Gastroesophageal sphincter (tissue), 4 donors: ENCODE results near the gene CD46. TPM values are rescaled to one million over a fixed set of nuclear protein-coding genes. Genes with fewer than 3 reads are reported as not detected.
"Not testable (repeated sequence)": the region's sequence is repeated elsewhere in the genome, so short reads cannot be mapped to it uniquely, and the experiment has no call there.

ENCODE experiments used
- ATAC-seq: fragments of 150-250 bp; one replicate; pipeline ENCODE4 v1.9.1; 2016; ENCODE audit warnings: mild to moderate bottlenecking, moderate library complexity
- H3K27ac ChIP-seq, 4 donors: fragments of 200-600 bp; sonication (generic) in 3 of 4; 1 replicate in 3 of 4; 2 replicates in 1 of 4; pipeline ENCODE4 v1.5.1; 2016 to 2019
- H3K27me3 ChIP-seq: fragments of 200-600 bp; sonication (generic); one replicate; pipeline ENCODE4 v1.5.1; 2019
- H3K36me3 ChIP-seq, 2 donors: fragments of 200-600 bp; sonication (generic); one replicate each; pipeline ENCODE4 v1.5.1; 2019; ENCODE audit warnings: control low read depth in 1 of 2
- H3K4me1 ChIP-seq, 3 donors: fragments of 200-600 bp; sonication (generic); 1 replicate in 2 of 3; 2 replicates in 1 of 3; pipeline ENCODE4 v1.5.1; 2016 to 2019; ENCODE audit warnings: control low read depth in 2 of 3
- H3K4me3 ChIP-seq, 2 donors: fragments of 200-600 bp; sonication (generic); one replicate each; pipeline ENCODE4 v1.5.1; 2019; ENCODE audit warnings: mild to moderate bottlenecking in 1 of 2, moderate library complexity in 1 of 2
- H3K9me3 ChIP-seq, 3 donors: fragments of 200-600 bp; sonication (generic); one replicate each; pipeline ENCODE4 v1.5.1; 2017 to 2019; ENCODE audit warnings: control low read depth in 2 of 3
- CTCF ChIP-seq, 4 experiments: fragments of 200-600 bp in 2 of 4; fragments of 450-650 bp in 2 of 4; sonication (generic) in 1 of 4; IDR thresholded peaks; one replicate each; pipeline ENCODE4 v1.5.1; 2017 to 2019; ENCODE audit warnings: antibody characterized with exemption in 4 of 4, mild to moderate bottlenecking in 2 of 4, moderate library complexity in 2 of 4
- EP300 ChIP-seq: sonication (generic); formaldehyde crosslinking; IDR thresholded peaks from one replicate; pipeline ENCODE4 v1.6.1; 2017; ENCODE audit warnings: antibody characterized with exemption, mild to moderate bottlenecking
- POLR2A ChIP-seq, 2 donors: fragments of 450-650 bp; IDR thresholded peaks; one replicate each; pipeline ENCODE4 v1.6.1; 2017; ENCODE audit warnings: antibody characterized with exemption in 2 of 2, mild to moderate bottlenecking in 2 of 2, moderate library complexity in 1 of 2
- POLR2AphosphoS5 ChIP-seq: sonication (generic); formaldehyde crosslinking; IDR thresholded peaks from one replicate; pipeline ENCODE4 v1.6.1; 2017; ENCODE audit warnings: antibody characterized with exemption
- WGBS, 2 donors: methylation state at CpG; one replicate each; pipeline ENCODE4 v1.1.5; 2018; ENCODE audit warnings: low coverage in 1 of 2; 5-methylcytosine and 5-hydroxymethylcytosine counted together
- total RNA-seq, 4 donors: library from RNA; depleted of rRNA; stranded (reverse); fragments of >200 nt; gene quantifications; one replicate each; pipeline ENCODE4 v1.1.0, GENCODE V29; 2016

Gene CD46
- total RNA-seq, 4 donors from 2014 or later: 69.1 to 117 (median 98.6) TPM

DNA sequence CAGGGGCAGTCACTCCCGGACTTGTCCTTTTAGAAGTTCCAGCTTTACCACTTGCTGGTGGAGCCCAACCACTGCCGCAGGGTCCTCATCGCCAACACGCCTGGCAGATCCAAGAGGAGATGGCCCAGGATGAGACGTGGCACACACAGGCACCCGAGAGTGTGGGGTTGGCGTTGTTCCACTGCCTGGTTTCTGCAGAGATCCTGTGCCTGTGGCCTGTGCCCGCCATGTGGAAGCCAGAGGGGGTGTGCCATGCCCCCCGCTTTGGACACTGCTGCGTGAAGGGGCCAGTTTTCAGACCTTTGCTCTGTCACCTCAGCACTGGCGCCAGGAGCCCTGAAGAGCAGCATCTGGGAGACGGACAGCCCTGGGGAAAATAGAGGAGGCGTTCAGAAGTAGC, 10.8 kb downstream of the CD46 start:
- no peak overlapping the region for H3K27ac ChIP-seq
- no peaks in the 10 kb centered on the region for H3K9me3 ChIP-seq
- H3K4me3 ChIP-seq: no peak overlapping the region
- WGBS, 2 donors: 85 to 100% methylated on average over 1 to 4 of the region's 13 CpGs
- no peak for TF ChIP-seq EP300
- TF ChIP-seq POLR2AphosphoS5: no peak
- TF ChIP-seq POLR2A (IDR thresholded peaks at IDR 0.05): no peak
- no peak for TF ChIP-seq CTCF (IDR thresholded peaks at IDR 0.05)
- ATAC-seq: no peak
- no peaks in the 10 kb centered on the region for H3K27me3 ChIP-seq
- H3K36me3 ChIP-seq: peaks cover 0 to 84% of the 10 kb centered on the region in 2 donors
- H3K4me1 ChIP-seq: no peaks in the 10 kb centered on the region

DNA sequence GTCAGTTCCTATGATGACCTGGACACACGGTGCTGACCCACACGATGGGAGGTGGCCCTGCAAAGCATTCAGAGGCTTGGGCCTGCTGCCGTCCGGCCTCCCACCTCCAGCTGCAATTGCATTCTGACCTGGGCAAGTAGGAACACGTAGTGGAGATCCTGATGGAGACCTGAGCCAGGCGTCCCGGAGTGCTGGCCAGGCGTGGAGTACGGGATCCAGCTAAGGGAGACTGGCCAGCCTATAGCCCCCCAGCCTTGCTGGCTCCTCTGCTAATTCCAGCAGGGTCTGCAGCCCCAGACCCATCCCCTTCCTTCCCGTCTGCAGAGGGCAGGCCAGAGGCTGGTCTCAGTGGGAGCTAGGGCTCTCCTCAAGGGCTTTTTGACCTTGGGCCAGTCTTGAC, 11.2 kb downstream of the CD46 start:
- TF ChIP-seq CTCF (IDR thresholded peaks at IDR 0.05) (no peak), POLR2AphosphoS5 (no peak), EP300 (no peak), POLR2A (IDR thresholded peaks at IDR 0.05) (no peak)
- ATAC-seq: no peak
- WGBS, 2 donors: 94% methylated on average over 6 of the region's 10 CpGs; no CpG with 5 or more reads in 1 of the 2 donors
- no peaks in the 10 kb centered on the region for H3K4me1 ChIP-seq
- H3K4me3 ChIP-seq: no peak overlapping the region
- peaks cover 0 to 84% of the 10 kb centered on the region in 2 donors for H3K36me3 ChIP-seq
- H3K27me3 ChIP-seq: no peaks in the 10 kb centered on the region
- H3K9me3 ChIP-seq: no peaks in the 10 kb centered on the region
- no peak overlapping the region for H3K27ac ChIP-seq

DNA sequence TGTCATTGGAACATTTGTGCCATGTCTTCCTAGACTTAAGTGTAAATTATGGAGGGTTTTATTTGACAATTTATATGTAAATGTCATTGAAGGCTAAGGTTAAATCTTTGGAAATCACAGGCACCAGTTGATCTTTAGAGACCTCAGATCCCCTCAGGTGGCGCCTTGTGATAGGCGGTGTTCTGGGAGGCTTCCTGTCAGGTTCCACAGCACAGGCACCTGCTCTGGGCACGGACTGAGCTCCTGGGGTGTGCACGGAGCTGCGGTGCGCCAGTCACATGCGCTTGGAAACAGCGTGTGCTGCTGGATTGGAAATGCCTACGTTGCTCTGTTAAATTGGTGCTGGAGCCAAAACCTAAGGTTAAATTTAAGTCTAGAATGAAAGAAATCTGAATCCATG, 12.1 kb downstream of the CD46 start:
- Histone ChIP-seq H3K4me3 (no peak overlapping the region), H3K36me3 (peaks cover 0 to 85% of the 10 kb centered on the region in 2 donors), H3K9me3 (no peaks in the 10 kb centered on the region), H3K27ac (no peak overlapping the region), H3K4me1 (no peaks in the 10 kb centered on the region), H3K27me3 (no peaks in the 10 kb centered on the region)
- TF ChIP-seq CTCF (IDR thresholded peaks at IDR 0.05) (no peak), POLR2A (IDR thresholded peaks at IDR 0.05) (no peak), POLR2AphosphoS5 (no peak), EP300 (no peak)
- WGBS, 2 donors: 86 to 100% methylated on average over 1 to 6 of the region's 9 CpGs
- no peak for ATAC-seq

- WGBS, 2 donors: 50 to 63% methylated on average over 1 of the region's 1 CpG
- no peaks in the 10 kb centered on the region for H3K27me3 ChIP-seq
- no peak for ATAC-seq
- peaks cover 0 to 83% of the 10 kb centered on the region in 2 donors for H3K36me3 ChIP-seq
- no peak overlapping the region for H3K27ac ChIP-seq
- no peak for TF ChIP-seq EP300
- TF ChIP-seq POLR2A (IDR thresholded peaks at IDR 0.05): no peak
- no peak for TF ChIP-seq CTCF (IDR thresholded peaks at IDR 0.05)
- no peak for TF ChIP-seq POLR2AphosphoS5
- no peak overlapping the region for H3K4me3 ChIP-seq
- peaks cover 0 to 9% (median 0%) of the 10 kb centered on the region in 3 donors for H3K9me3 ChIP-seq
- no peaks in the 10 kb centered on the region for H3K4me1 ChIP-seq
These were observed 14.7 kb downstream of the CD46 start for GRCh38 chr1:207766569-207766968.

GRCh38 chr1:207770514-207770913, 18.7 kb downstream of the CD46 start:
- not testable (repeated sequence) for ATAC-seq, H3K27me3 ChIP-seq, H3K27ac ChIP-seq, H3K4me3 ChIP-seq, H3K4me1 ChIP-seq
- WGBS, 2 donors: 89 to 100% methylated on average over 1 to 3 of the region's 4 CpGs
- Histone ChIP-seq H3K9me3 (peaks cover 0 to 13% (median 0%) of the 10 kb centered on the region in 3 donors), H3K36me3 (peaks cover 0 to 74% of the 10 kb centered on the region in 2 donors)

GRCh38 chr1:207776045-207776444, 24.2 kb downstream of the CD46 start:
- ATAC-seq, H3K4me3 ChIP-seq, H3K4me1 ChIP-seq, H3K27me3 ChIP-seq, H3K27ac ChIP-seq: not testable (repeated sequence)
- 62 to 100% methylated on average over 1 to 5 of the region's 9 CpGs for WGBS, 2 donors
- Histone ChIP-seq H3K36me3 (peaks cover 0 to 75% of the 10 kb centered on the region in 2 donors), H3K9me3 (peaks cover 0 to 22% (median 0%) of the 10 kb centered on the region in 3 donors)

DNA sequence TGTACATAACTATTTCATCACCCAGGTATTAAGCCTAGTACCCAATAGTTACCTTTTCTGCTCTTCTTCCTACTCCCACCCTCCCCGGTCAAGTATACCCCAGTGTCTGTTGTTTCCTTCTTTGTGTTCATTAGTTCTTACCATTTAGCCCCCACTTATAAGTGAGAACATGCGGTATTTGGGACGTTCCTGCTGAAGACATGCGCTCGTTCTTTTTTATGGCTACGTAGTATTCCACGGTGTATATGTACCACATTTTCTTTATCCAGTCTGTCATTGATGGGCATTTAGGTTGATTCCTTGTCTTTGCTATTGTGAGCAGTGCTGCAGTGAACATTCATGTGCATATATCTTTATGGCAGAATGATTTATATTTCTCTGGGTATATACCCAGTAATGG, 25.6 kb downstream of the CD46 start:
- not testable (repeated sequence) for H3K4me3 ChIP-seq, H3K4me1 ChIP-seq, ATAC-seq, H3K27ac ChIP-seq, H3K27me3 ChIP-seq
- peaks cover 0 to 66% of the 10 kb centered on the region in 2 donors for H3K36me3 ChIP-seq
- WGBS, 2 donors: 94 to 100% methylated on average over 7 of the region's 7 CpGs
- peaks cover 0 to 12% (median 0%) of the 10 kb centered on the region in 3 donors for H3K9me3 ChIP-seq
